ENCODE results near the gene ADGRB3. TPM values are rescaled to one million over a fixed set of nuclear protein-coding genes. Genes with fewer than 3 reads are reported as not detected.
"Not testable (repeated sequence)": the region's sequence is repeated elsewhere in the genome, so short reads cannot be mapped to it uniquely, and the experiment has no call there.

The ADGRB3 gene
- total RNA-seq, 1 experiment from 2014 or later, result 0.09 TPM

GRCh38 chr6:69286331-69286730, 651.2 kb downstream of the ADGRB3 start:
- CTCF ChIA-PET, result no interaction called here
- no peak for DNase-seq
- intact Hi-C loops (cut with micrococcal nuclease; ENCODE audit: unreplicated experiment), result no loop called here
- no peak overlapping the region for H3K27ac Mint-ChIP-seq (ENCODE audit: unreplicated experiment)
- H3K36me3 Mint-ChIP-seq (ENCODE audit: insufficient read depth, unreplicated experiment), result no peaks in the 10 kb centered on the region
- H3K27me3 Mint-ChIP-seq (ENCODE audit: unreplicated experiment), result no peaks in the 10 kb centered on the region
- no peak overlapping the region for H3K4me3 Mint-ChIP-seq (ENCODE audit: low read depth, unreplicated experiment)
- no TSS peak for BruUV-seq (replicated peaks)
- peaks cover 2% of the 10 kb centered on the region for H3K9me3 Mint-ChIP-seq (ENCODE audit: low read depth, unreplicated experiment)
- no peaks in the 10 kb centered on the region for H3K4me1 Mint-ChIP-seq (ENCODE audit: low read depth, unreplicated experiment)
- TF ChIP-seq, protein P1, sequence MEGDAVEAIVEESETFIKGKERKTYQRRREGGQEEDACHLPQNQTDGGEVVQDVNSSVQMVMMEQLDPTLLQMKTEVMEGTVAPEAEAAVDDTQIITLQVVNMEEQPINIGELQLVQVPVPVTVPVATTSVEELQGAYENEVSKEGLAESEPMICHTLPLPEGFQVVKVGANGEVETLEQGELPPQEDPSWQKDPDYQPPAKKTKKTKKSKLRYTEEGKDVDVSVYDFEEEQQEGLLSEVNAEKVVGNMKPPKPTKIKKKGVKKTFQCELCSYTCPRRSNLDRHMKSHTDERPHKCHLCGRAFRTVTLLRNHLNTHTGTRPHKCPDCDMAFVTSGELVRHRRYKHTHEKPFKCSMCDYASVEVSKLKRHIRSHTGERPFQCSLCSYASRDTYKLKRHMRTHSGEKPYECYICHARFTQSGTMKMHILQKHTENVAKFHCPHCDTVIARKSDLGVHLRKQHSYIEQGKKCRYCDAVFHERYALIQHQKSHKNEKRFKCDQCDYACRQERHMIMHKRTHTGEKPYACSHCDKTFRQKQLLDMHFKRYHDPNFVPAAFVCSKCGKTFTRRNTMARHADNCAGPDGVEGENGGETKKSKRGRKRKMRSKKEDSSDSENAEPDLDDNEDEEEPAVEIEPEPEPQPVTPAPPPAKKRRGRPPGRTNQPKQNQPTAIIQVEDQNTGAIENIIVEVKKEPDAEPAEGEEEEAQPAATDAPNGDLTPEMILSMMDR (IDR thresholded peaks at IDR 0.05; ENCODE audit: unreplicated experiment), result no peak

- H3K27me3 Mint-ChIP-seq (ENCODE audit: unreplicated experiment); H3K4me3 Mint-ChIP-seq (ENCODE audit: low read depth, unreplicated experiment); intact Hi-C loops (cut with micrococcal nuclease; ENCODE audit: unreplicated experiment); H3K9me3 Mint-ChIP-seq (ENCODE audit: low read depth, unreplicated experiment); BruUV-seq (replicated peaks); H3K4me1 Mint-ChIP-seq (ENCODE audit: low read depth, unreplicated experiment); DNase-seq; H3K36me3 Mint-ChIP-seq (ENCODE audit: insufficient read depth, unreplicated experiment); H3K27ac Mint-ChIP-seq (ENCODE audit: unreplicated experiment); CTCF ChIA-PET: not testable (repeated sequence)
Measured at GRCh38 chr6:69288198-69288597, 653.1 kb downstream of the ADGRB3 start.

DNA sequence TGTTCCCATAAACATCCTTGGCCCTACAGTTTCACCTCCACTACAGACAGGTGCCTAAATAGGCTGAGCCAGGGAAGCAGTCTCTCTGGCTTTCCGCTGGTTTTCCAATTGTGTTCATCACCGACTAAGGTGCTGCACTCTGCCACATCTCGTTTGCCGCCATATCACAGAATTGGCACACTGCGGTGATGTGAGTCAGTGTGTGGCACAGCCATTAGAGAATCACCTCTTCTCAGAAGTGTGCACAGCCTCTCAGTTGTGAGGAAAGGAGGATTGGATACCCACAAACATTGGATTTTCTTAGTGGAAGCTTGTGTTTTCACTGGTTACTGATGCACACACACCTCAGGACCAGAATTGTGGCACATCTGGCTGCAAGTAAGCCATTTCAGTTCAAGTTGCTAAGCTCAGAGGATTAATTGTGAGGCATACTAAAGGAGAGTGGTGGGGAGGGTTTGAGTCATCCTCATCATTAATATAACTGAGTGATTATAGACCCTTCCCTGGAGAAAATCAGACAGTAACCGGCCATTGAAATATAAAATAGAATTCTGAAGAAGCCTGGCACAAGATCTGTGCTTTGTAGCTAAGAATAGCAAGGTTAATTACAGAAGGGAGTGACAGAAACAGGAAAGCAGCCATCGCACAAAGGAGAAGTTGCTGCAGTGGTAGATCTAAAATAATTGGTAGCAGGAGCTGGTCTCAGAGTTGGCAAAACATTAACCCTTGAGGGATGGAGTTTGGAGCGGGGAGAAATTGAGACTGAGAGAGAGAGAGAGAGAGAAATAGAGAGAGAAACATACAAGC, 654.8 kb downstream of the ADGRB3 start:
- no peaks in the 10 kb centered on the region for H3K4me1 Mint-ChIP-seq (ENCODE audit: low read depth, unreplicated experiment)
- peaks cover 2% of the 10 kb centered on the region for H3K9me3 Mint-ChIP-seq (ENCODE audit: low read depth, unreplicated experiment)
- TF ChIP-seq, protein P1 (IDR thresholded peaks at IDR 0.05; ENCODE audit: unreplicated experiment), result no peak
- H3K36me3 Mint-ChIP-seq (ENCODE audit: insufficient read depth, unreplicated experiment), result no peaks in the 10 kb centered on the region
- CTCF ChIA-PET, result no interaction called here
- no peaks in the 10 kb centered on the region for H3K27me3 Mint-ChIP-seq (ENCODE audit: unreplicated experiment)
- H3K27ac Mint-ChIP-seq (ENCODE audit: unreplicated experiment), result no peak overlapping the region
- no peak for DNase-seq
- no peak overlapping the region for H3K4me3 Mint-ChIP-seq (ENCODE audit: low read depth, unreplicated experiment)
- intact Hi-C loops (cut with micrococcal nuclease; ENCODE audit: unreplicated experiment), result no loop called here
- no TSS peak for BruUV-seq (replicated peaks)

DNA sequence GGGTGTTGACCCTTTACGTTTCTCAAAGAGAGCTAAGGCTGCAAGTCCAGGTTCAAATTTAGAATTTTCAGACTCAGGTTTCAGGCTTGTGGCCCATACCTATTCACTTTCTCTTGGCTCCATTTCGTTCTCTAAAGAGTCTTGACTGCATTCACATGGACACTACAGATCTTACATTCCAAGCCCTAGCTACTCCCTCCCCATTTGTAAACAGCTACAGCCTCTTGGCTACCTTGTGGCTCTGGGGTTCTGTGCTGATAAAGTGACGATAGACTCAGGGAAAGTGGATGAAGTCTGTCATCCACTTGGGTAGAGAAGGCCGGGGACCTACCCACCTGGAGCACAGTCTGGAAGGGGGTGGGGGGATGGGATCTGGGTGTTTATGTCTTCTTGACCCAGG, 658.4 kb downstream of the ADGRB3 start:
- CTCF ChIA-PET, result no interaction called here
- Mint-ChIP-seq H3K27me3 (ENCODE audit: unreplicated experiment) (no peaks in the 10 kb centered on the region), H3K9me3 (ENCODE audit: low read depth, unreplicated experiment) (no peaks in the 10 kb centered on the region), H3K4me3 (ENCODE audit: low read depth, unreplicated experiment) (no peak overlapping the region), H3K27ac (ENCODE audit: unreplicated experiment) (no peak overlapping the region), H3K36me3 (ENCODE audit: insufficient read depth, unreplicated experiment) (no peaks in the 10 kb centered on the region), H3K4me1 (ENCODE audit: low read depth, unreplicated experiment) (no peaks in the 10 kb centered on the region)
- intact Hi-C loops (cut with micrococcal nuclease; ENCODE audit: unreplicated experiment), result no loop called here
- no peak for DNase-seq
- BruUV-seq (replicated peaks), result no TSS peak
- TF ChIP-seq, protein P1 (IDR thresholded peaks at IDR 0.05; ENCODE audit: unreplicated experiment), result no peak

DNA sequence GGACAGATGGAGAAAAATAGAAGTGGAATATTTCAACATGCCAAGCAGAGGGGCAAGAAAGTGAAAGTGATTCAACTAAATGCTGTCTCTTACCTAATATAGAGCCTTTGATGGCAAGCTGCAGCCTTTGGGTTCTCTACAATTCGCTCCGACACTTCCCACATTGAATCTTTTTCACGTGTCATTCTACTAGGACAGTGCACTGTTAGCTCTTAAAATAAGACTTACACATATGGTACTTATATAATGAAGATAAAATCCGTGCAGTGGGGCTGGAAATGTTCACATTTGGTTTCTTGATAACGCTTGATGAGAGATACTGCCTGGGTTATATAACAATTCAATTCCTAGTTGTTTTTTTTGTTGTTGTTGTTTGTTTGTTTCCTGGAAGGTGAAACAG, 659.3 kb downstream of the ADGRB3 start:
- Mint-ChIP-seq H3K4me3 (ENCODE audit: low read depth, unreplicated experiment) (no peak overlapping the region), H3K9me3 (ENCODE audit: low read depth, unreplicated experiment) (no peaks in the 10 kb centered on the region), H3K27ac (ENCODE audit: unreplicated experiment) (no peak overlapping the region), H3K36me3 (ENCODE audit: insufficient read depth, unreplicated experiment) (no peaks in the 10 kb centered on the region), H3K4me1 (ENCODE audit: low read depth, unreplicated experiment) (no peaks in the 10 kb centered on the region), H3K27me3 (ENCODE audit: unreplicated experiment) (no peaks in the 10 kb centered on the region)
- CTCF ChIA-PET, result no interaction called here
- no peak for DNase-seq
- TF ChIP-seq, protein P1 (IDR thresholded peaks at IDR 0.05; ENCODE audit: unreplicated experiment), result no peak
- BruUV-seq (replicated peaks), result no TSS peak
- intact Hi-C loops (cut with micrococcal nuclease; ENCODE audit: unreplicated experiment), result no loop called here

Measured in Calu3 (cell line).